Calu3 (cell line): Measurements from ENCODE around the gene FGG. TPM values are rescaled to one million over a fixed set of nuclear protein-coding genes. Genes with fewer than 3 reads are reported as not detected.

Source experiments
- BruUV-seq: library from RNA; stranded (reverse); fragments of 400-500 nt; replicated peaks from 2 replicates; lab custom pipeline; 2021; lab: Mats Ljungman, UMichigan
- CTCF ChIA-PET: fragments of 300-600 bp; sonication (Branson Sonifier 250); formaldehyde crosslinking; loops from one replicate; lab custom pipeline; 2022; ENCODE audit warnings: antibody characterized with exemption; lab: Charles Lee
- DNase-seq: peaks from one replicate; pipeline ENCODE4 v3.0.0; 2022
- H3K27ac Mint-ChIP-seq: one replicate; pipeline ENCODE4 v1.8.0; 2022; ENCODE audit warnings: mixed read lengths; ENCODE audit not compliant: unreplicated experiment
- H3K27me3 Mint-ChIP-seq: one replicate; pipeline ENCODE4 v1.8.0; 2022; ENCODE audit warnings: mixed read lengths; ENCODE audit not compliant: unreplicated experiment
- H3K36me3 Mint-ChIP-seq: one replicate; pipeline ENCODE4 v1.8.0; 2022; ENCODE audit warnings: mild to moderate bottlenecking, moderate library complexity, mixed read lengths; ENCODE audit not compliant: insufficient read depth, unreplicated experiment
- H3K4me1 Mint-ChIP-seq: one replicate; pipeline ENCODE4 v1.8.0; 2022; ENCODE audit warnings: mild to moderate bottlenecking, low read depth, mixed read lengths; ENCODE audit not compliant: unreplicated experiment
- H3K4me3 Mint-ChIP-seq: one replicate; pipeline ENCODE4 v1.8.0; 2022; ENCODE audit warnings: mild to moderate bottlenecking, low read depth, moderate library complexity, mixed read lengths; ENCODE audit not compliant: unreplicated experiment
- H3K9me3 Mint-ChIP-seq: one replicate; pipeline ENCODE4 v1.8.0; 2022; ENCODE audit warnings: low read depth, mixed read lengths; ENCODE audit not compliant: unreplicated experiment
- intact Hi-C: fragments of 100-400 bp; cut with micrococcal nuclease; formaldehyde crosslinking; loops from one replicate; pipeline ENCODE4 v1.10.0; 2022; ENCODE audit not compliant: unreplicated experiment
- total RNA-seq: library from RNA; stranded (reverse); gene quantifications from 2 replicates; pipeline ENCODE4 v1.2.3, GENCODE V29; 2022
- TF ChIP-seq, protein P1 (sequence below): fragments of 200-600 bp; IDR thresholded peaks from one replicate; pipeline ENCODE4 v1.8.0; 2022; ENCODE audit warnings: antibody characterized with exemption; ENCODE audit not compliant: unreplicated experiment

The FGG gene
- total RNA-seq, 1 experiment from 2014 or later: 0.24 TPM

DNA sequence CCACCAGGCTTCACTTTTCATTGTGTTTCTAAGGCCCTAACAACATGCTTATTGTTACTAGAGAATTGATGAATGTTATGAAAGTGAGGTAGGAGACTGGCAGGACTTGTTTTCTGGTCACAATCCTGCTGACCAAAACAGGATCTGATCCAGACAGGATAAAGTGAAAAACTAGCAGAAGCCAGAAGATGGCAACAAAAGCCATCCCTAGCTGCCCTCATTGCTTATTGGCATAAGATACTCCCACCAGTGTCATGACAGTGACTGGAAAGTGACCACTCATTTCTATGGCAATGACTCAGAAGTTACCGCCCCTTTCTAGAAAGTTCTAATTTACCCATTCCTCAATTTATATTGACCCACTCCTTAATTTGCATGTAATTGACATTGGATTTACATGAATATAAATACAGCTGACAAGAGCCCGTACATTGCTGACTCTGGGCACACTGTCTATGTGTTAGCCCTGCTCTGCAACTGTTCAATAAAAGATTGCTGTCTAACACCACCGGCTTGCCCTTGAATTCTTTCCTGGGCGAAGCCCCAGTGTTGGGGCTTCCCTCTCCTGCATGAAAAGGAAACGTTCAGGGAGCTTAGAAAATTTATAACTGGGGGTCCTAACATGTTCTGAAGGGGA is 30.0 kb upstream of the FGG start:
- Mint-ChIP-seq H3K9me3 (no peaks in the 10 kb centered on the region), H3K4me3 (no peak overlapping the region), H3K27ac (no peak overlapping the region), H3K4me1 (peaks cover 24% of the 10 kb centered on the region), H3K27me3 (no peaks in the 10 kb centered on the region), H3K36me3 (no peaks in the 10 kb centered on the region)
- CTCF ChIA-PET: no interaction called here
- DNase-seq: no peak
- no TSS peak for BruUV-seq
- intact Hi-C loops: no loop called here
- TF ChIP-seq, protein P1, sequence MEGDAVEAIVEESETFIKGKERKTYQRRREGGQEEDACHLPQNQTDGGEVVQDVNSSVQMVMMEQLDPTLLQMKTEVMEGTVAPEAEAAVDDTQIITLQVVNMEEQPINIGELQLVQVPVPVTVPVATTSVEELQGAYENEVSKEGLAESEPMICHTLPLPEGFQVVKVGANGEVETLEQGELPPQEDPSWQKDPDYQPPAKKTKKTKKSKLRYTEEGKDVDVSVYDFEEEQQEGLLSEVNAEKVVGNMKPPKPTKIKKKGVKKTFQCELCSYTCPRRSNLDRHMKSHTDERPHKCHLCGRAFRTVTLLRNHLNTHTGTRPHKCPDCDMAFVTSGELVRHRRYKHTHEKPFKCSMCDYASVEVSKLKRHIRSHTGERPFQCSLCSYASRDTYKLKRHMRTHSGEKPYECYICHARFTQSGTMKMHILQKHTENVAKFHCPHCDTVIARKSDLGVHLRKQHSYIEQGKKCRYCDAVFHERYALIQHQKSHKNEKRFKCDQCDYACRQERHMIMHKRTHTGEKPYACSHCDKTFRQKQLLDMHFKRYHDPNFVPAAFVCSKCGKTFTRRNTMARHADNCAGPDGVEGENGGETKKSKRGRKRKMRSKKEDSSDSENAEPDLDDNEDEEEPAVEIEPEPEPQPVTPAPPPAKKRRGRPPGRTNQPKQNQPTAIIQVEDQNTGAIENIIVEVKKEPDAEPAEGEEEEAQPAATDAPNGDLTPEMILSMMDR: no peak

DNA sequence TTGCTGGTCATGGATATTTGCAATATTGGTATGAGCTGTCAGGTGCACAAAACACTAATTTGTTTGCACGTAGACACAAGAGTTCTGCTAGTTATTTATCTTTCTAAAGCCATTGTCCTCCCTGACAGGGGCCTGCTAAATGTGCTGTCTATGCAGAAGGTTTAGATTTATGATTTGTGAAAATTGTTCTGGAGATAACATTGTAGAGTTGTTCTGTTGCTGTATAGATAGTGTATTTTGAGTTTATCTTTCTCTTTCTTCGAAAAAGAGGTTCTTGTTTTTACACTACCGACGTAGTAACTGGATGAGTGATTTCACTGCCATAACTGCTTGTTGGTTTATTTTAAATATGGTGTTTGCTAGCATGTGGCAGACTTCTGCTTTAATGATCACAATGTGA is 28.5 kb upstream of the FGG start:
- intact Hi-C loops: no loop called here
- H3K9me3 Mint-ChIP-seq: no peaks in the 10 kb centered on the region
- BruUV-seq: no TSS peak
- no peak for DNase-seq
- H3K4me3 Mint-ChIP-seq: no peak overlapping the region
- no peaks in the 10 kb centered on the region for H3K36me3 Mint-ChIP-seq
- peaks cover 26% of the 10 kb centered on the region for H3K4me1 Mint-ChIP-seq
- no peaks in the 10 kb centered on the region for H3K27me3 Mint-ChIP-seq
- TF ChIP-seq, protein P1: no peak
- H3K27ac Mint-ChIP-seq: no peak overlapping the region
- CTCF ChIA-PET: no interaction called here

DNA sequence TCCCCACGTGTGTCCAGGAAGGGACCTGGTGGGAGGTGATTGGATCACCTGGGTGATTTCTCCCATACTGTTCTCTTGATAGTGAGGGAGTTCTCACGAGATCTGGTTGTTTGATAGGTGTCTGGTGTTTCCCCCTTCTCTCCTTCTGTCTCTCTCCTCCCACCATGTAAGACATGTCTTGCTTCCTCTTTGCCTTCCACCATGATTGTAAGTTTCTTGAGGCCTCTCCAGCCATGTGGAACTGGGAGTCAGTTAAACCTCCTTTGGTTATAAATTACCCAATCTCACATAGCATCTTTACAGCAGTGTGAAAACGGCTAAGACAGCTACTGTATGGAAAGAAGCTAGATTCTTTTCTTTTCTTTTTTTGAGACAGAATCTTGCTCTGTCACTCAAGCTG is 21.6 kb upstream of the FGG start:
- Mint-ChIP-seq H3K27ac (no peak overlapping the region), H3K4me1 (peaks cover 12% of the 10 kb centered on the region), H3K27me3 (no peaks in the 10 kb centered on the region), H3K9me3 (no peaks in the 10 kb centered on the region), H3K36me3 (no peaks in the 10 kb centered on the region), H3K4me3 (no peak overlapping the region)
- DNase-seq: no peak
- no TSS peak for BruUV-seq
- intact Hi-C loops: loop anchor here (10.0 kb wide), 1 partner anchor 291 kb away; no protein-coding TSS in a partner anchor
- TF ChIP-seq, protein P1: no peak
- CTCF ChIA-PET: interaction anchor here (0.6 kb wide), 1 partner anchor 270 kb away, joined by 3 read pairs; no protein-coding TSS in a partner anchor

DNA sequence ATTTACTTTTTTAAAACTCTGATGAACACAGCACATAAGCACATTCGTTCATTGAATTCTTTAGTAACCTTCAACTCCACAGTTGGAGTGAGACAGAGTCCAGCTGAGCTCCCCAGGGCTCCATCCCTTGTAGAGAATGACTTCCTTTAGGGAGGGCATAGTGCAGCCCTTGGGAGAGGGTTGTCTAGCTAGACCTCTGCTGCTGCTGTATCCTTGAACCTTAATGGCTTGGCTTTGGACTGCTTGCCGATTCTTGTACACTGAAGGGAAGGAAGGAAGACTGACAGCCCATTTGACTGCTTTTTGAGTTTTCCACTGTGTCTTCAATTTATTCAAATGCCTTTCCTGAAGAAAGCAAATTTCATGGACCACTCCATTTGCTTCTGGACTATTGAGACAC is 19.4 kb upstream of the FGG start:
- H3K36me3 Mint-ChIP-seq: no peaks in the 10 kb centered on the region
- no peaks in the 10 kb centered on the region for H3K9me3 Mint-ChIP-seq
- CTCF ChIA-PET: no interaction called here
- H3K27ac Mint-ChIP-seq: no peak overlapping the region
- TF ChIP-seq, protein P1: no peak
- no peaks in the 10 kb centered on the region for H3K4me1 Mint-ChIP-seq
- no TSS peak for BruUV-seq
- H3K4me3 Mint-ChIP-seq: no peak overlapping the region
- intact Hi-C loops: loop anchor here (10.0 kb wide), 1 partner anchor 293 kb away; no protein-coding TSS in a partner anchor
- no peak for DNase-seq
- no peaks in the 10 kb centered on the region for H3K27me3 Mint-ChIP-seq
